Coronary artery (tissue), 2 donors: ENCODE measurements around the gene GATA6.

Experiments
- DNase-seq: peaks from one replicate; pipeline ENCODE4 v3.0.0-alpha.2; 2017; ENCODE audit warnings: low spot score
- H3K27ac ChIP-seq, 2 donors: fragments of 200-600 bp; sonication (generic); one replicate each; pipeline ENCODE4 v1.5.1; 2016 to 2019
- H3K4me3 ChIP-seq: fragments of 200-600 bp; sonication (generic); 2 replicates; pipeline ENCODE4 v1.5.1; 2016; ENCODE audit warnings: mild to moderate bottlenecking, moderate library complexity
- CTCF ChIP-seq: fragments of 200-600 bp; sonication (generic); IDR thresholded peaks from one replicate; pipeline ENCODE4 v1.5.1; 2019; ENCODE audit warnings: antibody characterized with exemption

Gene GATA6

DNA sequence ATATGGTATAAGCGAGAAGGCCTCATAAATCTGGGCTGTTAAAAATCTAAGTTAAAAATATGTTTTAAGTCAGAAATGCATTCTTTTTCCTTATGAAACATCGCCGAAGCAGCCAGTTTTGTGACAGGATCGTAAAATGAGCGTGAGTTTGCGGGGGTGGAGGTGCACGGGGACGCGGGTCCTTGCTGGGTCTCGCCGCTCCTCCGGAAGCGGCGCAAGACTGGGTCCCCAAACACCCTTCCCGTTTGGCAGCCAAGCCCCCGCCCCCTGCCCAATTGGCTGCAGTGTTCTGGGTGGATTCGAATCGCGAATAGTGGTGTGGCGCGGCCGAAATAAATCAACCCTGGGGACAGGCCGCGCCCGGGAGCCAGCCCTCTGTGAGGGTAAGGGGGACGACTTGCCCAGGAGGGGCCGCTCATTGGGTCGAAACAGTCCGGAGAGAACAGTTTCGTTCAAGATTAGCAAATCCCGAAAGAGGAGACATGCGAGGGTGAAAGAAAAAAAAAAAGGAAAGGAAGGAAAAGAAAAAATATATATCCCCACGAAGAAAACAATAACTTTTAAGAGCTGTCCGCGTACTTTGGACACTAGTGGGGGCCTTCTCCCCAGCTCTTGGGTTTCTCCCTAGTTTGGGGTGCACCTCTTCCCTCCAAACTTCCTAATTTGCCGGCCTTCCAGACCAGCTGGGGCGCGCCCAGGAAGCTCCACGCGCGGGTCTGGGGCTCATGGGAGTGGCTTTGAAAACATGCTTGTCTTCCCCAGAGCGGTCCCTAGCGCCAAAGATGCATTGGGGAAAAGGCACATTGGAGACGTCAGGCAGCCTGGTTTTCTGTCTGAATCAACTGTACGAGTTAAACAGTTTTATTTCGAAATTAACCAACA, 3.1 kb upstream of the GATA6 start:
- Histone ChIP-seq H3K27ac (peak overlapping the region; percentile 97 to 99), H3K4me3 (peak overlapping the region; percentile 90)
- DNase-seq: peak; percentile 89
- TF ChIP-seq CTCF: no peak

DNA sequence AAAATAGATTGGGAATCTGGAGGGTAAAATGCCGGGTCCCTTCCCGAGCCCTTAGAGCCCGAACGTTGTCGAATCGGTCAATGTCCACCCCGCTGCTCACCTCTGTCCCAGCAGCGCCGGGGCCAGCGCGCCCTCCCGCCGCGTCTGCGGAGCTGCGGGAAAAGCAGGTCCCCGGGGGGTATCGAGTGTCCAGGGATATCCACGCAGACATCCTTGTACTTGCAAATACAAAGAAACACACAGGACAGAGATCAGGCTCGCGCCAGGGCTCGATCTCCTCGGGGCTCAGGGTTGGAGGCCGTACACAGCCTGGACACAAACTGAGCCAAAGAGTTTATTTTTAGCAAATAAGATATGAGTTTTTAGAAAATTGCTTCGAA, 2.3 kb upstream of the GATA6 start:
- TF ChIP-seq CTCF: no peak
- peak overlapping the region; percentile 97 to 99 for H3K27ac ChIP-seq
- DNase-seq: no peak
- H3K4me3 ChIP-seq: peak overlapping the region; percentile 90

DNA sequence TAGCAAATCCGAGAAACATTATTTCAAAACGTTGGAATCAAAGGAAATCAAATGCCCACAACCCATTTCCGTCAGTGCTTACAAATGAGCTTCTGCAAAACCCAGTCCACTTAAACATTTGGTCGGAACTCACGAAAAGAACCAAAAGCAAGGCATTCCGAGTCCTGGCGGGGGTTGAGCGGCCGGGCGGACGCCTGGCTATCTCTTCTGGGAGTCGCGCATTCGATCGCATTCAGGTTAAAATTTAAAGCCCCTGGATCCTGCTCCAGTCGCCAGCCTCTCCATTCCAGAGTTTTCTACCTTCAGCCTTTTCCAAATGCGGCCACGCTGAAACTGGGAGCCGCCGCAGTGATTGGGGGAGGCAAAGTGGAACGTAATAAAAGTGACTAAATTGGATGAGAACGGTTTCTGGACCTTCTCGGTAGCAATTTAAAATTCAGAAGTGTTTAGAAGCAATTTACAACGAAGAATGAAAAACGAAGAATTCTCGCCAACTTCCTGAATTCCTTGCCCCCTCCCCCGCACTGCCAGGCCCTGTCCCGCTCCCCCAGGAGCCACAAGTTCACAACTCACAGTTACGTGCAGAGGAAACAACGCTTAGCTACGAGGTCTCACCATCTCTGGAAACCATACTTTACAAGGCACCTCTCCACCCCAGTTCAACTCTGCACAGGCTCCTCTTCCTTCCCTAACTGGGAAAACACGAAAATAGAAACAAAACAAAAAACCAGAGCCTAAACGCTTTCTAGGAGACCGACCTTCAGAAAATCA, 1.7 kb upstream of the GATA6 start:
- no peak for TF ChIP-seq CTCF
- Histone ChIP-seq H3K4me3 (peak overlapping the region; percentile 90), H3K27ac (peak overlapping the region; percentile 97 to 99)
- no peak for DNase-seq

- DNase-seq: no peak
- no peak for TF ChIP-seq CTCF
Observed at GRCh38 chr18:22168360-22168921, 948 bp upstream of the GATA6 start.

GRCh38 chr18:22169889-22170420, 566 bp downstream of the GATA6 start:
- no peak for TF ChIP-seq CTCF
- Histone ChIP-seq H3K4me3 (peak overlapping the region; percentile 90), H3K27ac (peak overlapping the region; percentile 97 to 99)
- no peak for DNase-seq

More at GRCh38 chr18:22168360-22168921, 948 bp upstream of the GATA6 start:
- Histone ChIP-seq H3K4me3 (peak overlapping the region; percentile 90), H3K27ac (peak overlapping the region; percentile 97 to 99)

GRCh38 chr18:22170421-22171257, 1.2 kb downstream of the GATA6 start:
- Histone ChIP-seq H3K4me3 (peak overlapping the region; percentile 90), H3K27ac (peak overlapping the region; percentile 97 to 99)
- no peak for TF ChIP-seq CTCF
- peak; percentile 82 for DNase-seq
